ENCODE measurements around the gene MAST3.
"Not testable (repeated sequence)": the region's sequence is repeated elsewhere in the genome, so short reads cannot be mapped to it uniquely, and the experiment has no call there.

The MAST3 gene

GRCh38 chr19:18089096-18089541 is 8.5 kb upstream of the MAST3 start:
- DNase-seq: peak; percentile 48

- DNase-seq: no peak
Observed at GRCh38 chr19:18089726-18090125, 7.9 kb upstream of the MAST3 start.

- no peak for DNase-seq
Observed at GRCh38 chr19:18090545-18091216, 6.9 kb upstream of the MAST3 start.

GRCh38 chr19:18091217-18091608 is 6.4 kb upstream of the MAST3 start:
- peak; percentile 72 for DNase-seq

GRCh38 chr19:18093439-18094161 is 4.0 kb upstream of the MAST3 start:
- no peak for DNase-seq

- no peak for DNase-seq
Observed at GRCh38 chr19:18096258-18096657, 1.3 kb upstream of the MAST3 start.

GRCh38 chr19:18097993-18098890 is 664 bp downstream of the MAST3 start:
- DNase-seq: no peak

- peak; percentile 39 for DNase-seq
Observed at GRCh38 chr19:18098891-18099622, 1.5 kb downstream of the MAST3 start.

- DNase-seq: no peak
Observed at GRCh38 chr19:18099623-18099995, 2.0 kb downstream of the MAST3 start.

GRCh38 chr19:18100710-18101109 is 3.1 kb downstream of the MAST3 start:
- DNase-seq: no peak

- no peak for DNase-seq
Observed at GRCh38 chr19:18101268-18101667, 3.7 kb downstream of the MAST3 start.

- no peak for DNase-seq
Observed at GRCh38 chr19:18102916-18103542, 5.5 kb downstream of the MAST3 start.

GRCh38 chr19:18104793-18105131 is 7.2 kb downstream of the MAST3 start:
- no peak for DNase-seq

- not testable (repeated sequence) for DNase-seq
Observed at GRCh38 chr19:18105259-18105658, 7.7 kb downstream of the MAST3 start.

- no peak for DNase-seq
Observed at GRCh38 chr19:18107235-18107634, 9.7 kb downstream of the MAST3 start.

GRCh38 chr19:18108897-18109296 is 11.3 kb downstream of the MAST3 start:
- DNase-seq: no peak

GRCh38 chr19:18109341-18109732 is 11.8 kb downstream of the MAST3 start:
- no peak for DNase-seq

- peak; percentile 42 for DNase-seq
Observed at GRCh38 chr19:18109733-18110608, 12.4 kb downstream of the MAST3 start.

- DNase-seq: no peak
Observed at GRCh38 chr19:18110609-18111232, 13.1 kb downstream of the MAST3 start.

- DNase-seq: peak; percentile 77
Observed at GRCh38 chr19:18112989-18113478, 15.5 kb downstream of the MAST3 start.

- DNase-seq: no peak
Observed at GRCh38 chr19:18113827-18114226, 16.2 kb downstream of the MAST3 start.

Data from activated CD4-positive, alpha-beta T cell treated with anti-CD3 and anti-CD28 coated beads, Interleukin-2, amount 50 U/mL, for 1 hour (primary cell).